H1 (cell line): ENCODE data around the gene TMEM145. TPM values are rescaled to one million over a fixed set of nuclear protein-coding genes. Genes with fewer than 3 reads are reported as not detected.

Experiments
- CTCF ChIA-PET: fragments of 300-600 bp; sonication (Branson Sonifier 250); formaldehyde crosslinking; loops from one replicate; lab custom pipeline; 2021; ENCODE audit not compliant: partially characterized antibody; lab: Charles Lee
- POLR2A ChIA-PET: fragments of 300-600 bp; sonication (Branson Sonifier 250); formaldehyde crosslinking; loops from one replicate; lab custom pipeline; 2021; ENCODE audit warnings: inconsistent platforms; ENCODE audit not compliant: partially characterized antibody; lab: Charles Lee
- DNase-seq, 2 experiments: peaks; one replicate each; pipeline versions ENCODE4 v3.0.0 to v3.0.0-alpha.2; 2010 to 2022; ENCODE audit warnings: low spot score in 2 of 2, low read depth in 1 of 2, mixed read lengths in 1 of 2
- FAIRE-seq: peaks from 2 replicates; lab custom pipeline; 2011; peaks lifted over from hg19 to GRCh38; lab: Jason Lieb, UNC
- H2AFZ ChIP-seq: 2 replicates; pipeline ENCODE4 v1.8.1; 2012; ENCODE audit warnings: low read length, inconsistent platforms
- H2AK5ac ChIP-seq: 2 replicates; pipeline ENCODE4 v1.6.1; 2013; ENCODE audit warnings: low read depth, low read length
- H2BK120ac ChIP-seq: replicated peaks from 2 replicates; pipeline ENCODE3; 2013; ENCODE audit warnings: low read depth, low read length, inconsistent platforms
- H2BK12ac ChIP-seq: 2 replicates; pipeline ENCODE4 v1.6.1; 2013; ENCODE audit warnings: low read depth, low read length
- H2BK15ac ChIP-seq: 2 replicates; pipeline ENCODE4 v1.6.1; 2013; ENCODE audit warnings: low read length
- H2BK20ac ChIP-seq: 2 replicates; pipeline ENCODE4 v1.6.1; 2013; ENCODE audit warnings: low read length
- H2BK5ac ChIP-seq: 2 replicates; pipeline ENCODE4 v1.6.1; 2013; ENCODE audit warnings: low read depth, low read length
- H3K14ac ChIP-seq: 2 replicates; pipeline ENCODE4 v1.6.1; 2013; ENCODE audit warnings: inconsistent platforms; ENCODE audit not compliant: insufficient read length
- H3K18ac ChIP-seq: 2 replicates; pipeline ENCODE4 v1.6.1; 2013; ENCODE audit warnings: low read length; ENCODE audit errors: extremely low read depth
- H3K23ac ChIP-seq: 2 replicates; pipeline ENCODE4 v1.6.1; 2013; ENCODE audit warnings: inconsistent platforms; ENCODE audit not compliant: insufficient read length
- H3K23me2 ChIP-seq: 2 replicates; pipeline ENCODE4 v1.6.1; 2013; ENCODE audit warnings: low read depth, low read length
- H3K27ac ChIP-seq: 2 replicates; pipeline ENCODE4 v1.6.1; 2011; ENCODE audit warnings: low read depth, low read length, inconsistent platforms
- H3K27me3 ChIP-seq, 4 experiments: replicated peaks in 1 of 4; 1 replicate in 1 of 4; 2 replicates in 3 of 4; pipeline versions ENCODE4 v1.6.1 to v1.8.1; 2011 to 2013; ENCODE audit warnings: low read length in 3 of 4, mild to moderate bottlenecking in 3 of 4, inconsistent platforms in 2 of 4, mixed read lengths in 2 of 4, moderate library complexity in 1 of 4; ENCODE audit not compliant: control insufficient read depth in 3 of 4, insufficient read depth in 3 of 4; ENCODE audit errors: extremely low read depth in 1 of 4
- H3K36me3 ChIP-seq, 4 experiments: 2 replicates each; pipeline versions ENCODE4 v1.6.1 to v1.8.1; 2011 to 2013; ENCODE audit warnings: mild to moderate bottlenecking in 4 of 4, low read length in 3 of 4, moderate library complexity in 2 of 4, control low read depth in 1 of 4, inconsistent platforms in 1 of 4; ENCODE audit not compliant: insufficient read depth in 4 of 4, control insufficient read depth in 2 of 4
- H3K4ac ChIP-seq: replicated peaks from 2 replicates; pipeline ENCODE3; 2013; ENCODE audit warnings: low read length, low read depth, mixed read lengths, inconsistent platforms; ENCODE audit not compliant: insufficient read length
- H3K4me1 ChIP-seq, 4 experiments: replicated peaks in 1 of 4; 1 replicate in 1 of 4; 2 replicates in 3 of 4; pipeline versions ENCODE4 v1.6.1 to v1.8.1; 2011 to 2013; ENCODE audit warnings: low read length in 3 of 4, inconsistent platforms in 2 of 4, mixed read lengths in 1 of 4; ENCODE audit not compliant: insufficient read depth in 4 of 4, control insufficient read depth in 3 of 4
- H3K4me2 ChIP-seq, 2 experiments: 2 replicates each; pipeline versions ENCODE4 v1.6.1 to v1.8.1; 2011 to 2013; ENCODE audit warnings: low read depth in 2 of 2, low read length in 2 of 2, control low read depth in 1 of 2, inconsistent platforms in 1 of 2, mild to moderate bottlenecking in 1 of 2; ENCODE audit not compliant: insufficient read depth in 1 of 2
- H3K4me3 ChIP-seq, 4 experiments: fragments of 200-600, 300-600 bp in 1 of 4; sonication (generic), shearing (Covaris generic), sonication (Bioruptor Twin) in 1 of 4; 2 replicates each; pipeline versions ENCODE4 v1.5.1 to v1.8.1; 2011 to 2016; ENCODE audit warnings: low read length in 4 of 4, low read depth in 3 of 4, control low read depth in 2 of 4, inconsistent platforms in 2 of 4, mild to moderate bottlenecking in 2 of 4, mixed read lengths in 1 of 4, moderate library complexity in 1 of 4; ENCODE audit not compliant: insufficient read depth in 2 of 4; ENCODE audit errors: extremely low read depth in 1 of 4
- H3K56ac ChIP-seq: replicated peaks from 2 replicates; pipeline ENCODE3; 2013; ENCODE audit warnings: low read depth, mild to moderate bottlenecking, mixed read lengths, low read length, inconsistent platforms; ENCODE audit not compliant: insufficient read length
- H3K79me1 ChIP-seq: 2 replicates; pipeline ENCODE4 v1.6.1; 2013; ENCODE audit warnings: low read depth, low read length, control low read depth
- H3K79me2 ChIP-seq, 2 experiments: 2 replicates each; pipeline versions ENCODE4 v1.6.1 to v1.8.1; 2012 to 2013; ENCODE audit warnings: low read length in 2 of 2, mild to moderate bottlenecking in 2 of 2, inconsistent platforms in 1 of 2; ENCODE audit not compliant: insufficient read depth in 2 of 2, control insufficient read depth in 1 of 2
- H3K9ac ChIP-seq, 4 experiments: replicated peaks in 1 of 4; 1 replicate in 1 of 4; 2 replicates in 3 of 4; pipeline versions ENCODE4 v1.6.1 to v1.8.1; 2011 to 2013; ENCODE audit warnings: low read depth in 3 of 4, low read length in 3 of 4, control low read depth in 2 of 4, mild to moderate bottlenecking in 2 of 4, moderate library complexity in 2 of 4, inconsistent platforms in 1 of 4; ENCODE audit errors: extremely low read depth in 1 of 4
- H3K9me3 ChIP-seq, 2 experiments: 2 replicates each; pipeline versions ENCODE4 v1.6.1 to v1.8.1; 2012 to 2013; ENCODE audit warnings: mild to moderate bottlenecking in 2 of 2, moderate library complexity in 2 of 2, control low read depth in 1 of 2, inconsistent platforms in 1 of 2, low read depth in 1 of 2, low read length in 1 of 2, mixed read lengths in 1 of 2; ENCODE audit not compliant: insufficient read depth in 2 of 2
- H4K20me1 ChIP-seq, 2 experiments: replicated peaks in 1 of 2; 2 replicates each; pipeline versions ENCODE3 to v1.8.1; 2011 to 2013; ENCODE audit warnings: inconsistent platforms in 2 of 2, low read length in 2 of 2, mild to moderate bottlenecking in 1 of 2; ENCODE audit not compliant: insufficient read depth in 2 of 2, control insufficient read depth in 1 of 2
- H4K5ac ChIP-seq: 2 replicates; pipeline ENCODE4 v1.6.1; 2013; ENCODE audit warnings: low read length, low read depth, mixed read lengths, inconsistent platforms; ENCODE audit not compliant: insufficient read length
- H4K8ac ChIP-seq: 2 replicates; pipeline ENCODE4 v1.8.0; 2013; ENCODE audit warnings: mild to moderate bottlenecking, moderate library complexity, low read length, inconsistent platforms; ENCODE audit not compliant: insufficient read depth; ENCODE audit errors: extremely low read depth
- H4K91ac ChIP-seq: replicated peaks from 2 replicates; pipeline ENCODE3; 2013; ENCODE audit warnings: low read length, mixed read lengths, inconsistent platforms; ENCODE audit not compliant: insufficient read length
- ASH2L ChIP-seq: fragments of 200-600, 300-600 bp; sonication (generic); IDR thresholded peaks from one replicate; pipeline ENCODE4 v1.7.1; 2017; ENCODE audit warnings: low read length
- BRCA1 ChIP-seq: IDR thresholded peaks from 2 replicates; pipeline ENCODE4 v1.6.1; 2012; ENCODE audit warnings: low read depth, low read length, improper control_type of control experiment
- KDM1A ChIP-seq: fragments of 200-600, 300-600 bp; sonication (generic); IDR thresholded peaks from 2 replicates; pipeline ENCODE4 v1.7.1; 2016; ENCODE audit warnings: mild to moderate bottlenecking, low read length, borderline replicate concordance
- MAFK ChIP-seq: IDR thresholded peaks from 2 replicates; pipeline ENCODE4 v1.6.1; 2012; ENCODE audit warnings: low read depth, mild to moderate bottlenecking, improper control_type of control experiment, low read length
- PHF8 ChIP-seq: fragments of 200-600 bp; sonication (generic); conservative IDR thresholded peaks from 2 replicates; pipeline ENCODE4 v1.7.1; 2012; ENCODE audit warnings: low read depth, mild to moderate bottlenecking, inconsistent platforms, low read length, moderate library complexity
- RAD21 ChIP-seq, 2 experiments: IDR thresholded peaks in 1 of 2; conservative IDR thresholded peaks in 1 of 2; 2 replicates each; pipeline ENCODE4 v1.6.1; 2011; ENCODE audit warnings: low read depth in 2 of 2, low read length in 2 of 2, improper control_type of control experiment in 1 of 2, inconsistent platforms in 1 of 2, mild to moderate bottlenecking in 1 of 2, moderate library complexity in 1 of 2
- RXRA ChIP-seq: IDR thresholded peaks from 2 replicates; pipeline ENCODE4 v1.6.1; 2011; ENCODE audit warnings: low read depth, mild to moderate bottlenecking, low read length, moderate library complexity; ENCODE audit not compliant: insufficient read depth
- SRF ChIP-seq: IDR thresholded peaks from 2 replicates; pipeline ENCODE4 v1.6.1; 2011; ENCODE audit warnings: mild to moderate bottlenecking, low read depth, low read length, moderate library complexity
- TAF1 ChIP-seq: IDR thresholded peaks from 2 replicates; pipeline ENCODE4 v1.6.1; 2011; ENCODE audit warnings: mild to moderate bottlenecking, low read depth, low read length
- TBP ChIP-seq: IDR thresholded peaks from 2 replicates; pipeline ENCODE4 v1.6.1; 2011; ENCODE audit warnings: low read depth, low read length, improper control_type of control experiment
- TEAD4 ChIP-seq: IDR thresholded peaks from 2 replicates; pipeline ENCODE4 v1.6.1; 2012; ENCODE audit warnings: low read depth, low read length, inconsistent platforms, mixed read lengths
- WGBS, 2 experiments: shearing (Covaris generic) in 1 of 2; methylation state at CpG; one replicate each; pipeline versions ENCODE4 v1.1.6 to v1.1.7; 2013 to 2015; ENCODE audit warnings: low lambda C conversion rate in 2 of 2, mixed read lengths in 2 of 2, inconsistent platforms in 1 of 2, low coverage in 1 of 2, missing lambda C conversion rate in 1 of 2; ENCODE audit not compliant: insufficient replicate concordance in 2 of 2, insufficient coverage in 1 of 2, insufficient read length in 1 of 2; ENCODE audit errors: extremely low coverage in 1 of 2, missing lambda C conversion rate in 1 of 2; 5-methylcytosine and 5-hydroxymethylcytosine counted together
- polyA plus RNA-seq, 7 experiments: library from polyadenylated mRNA; depleted of rRNA in 3 of 7; stranded (reverse) in 5 of 7; unstranded in 2 of 7; fragments of >200 nt in 5 of 7; fragments of 200-250 nt in 2 of 7; gene quantifications; 1 replicate in 5 of 7; 2 replicates in 1 of 7; 4 replicates in 1 of 7; pipeline versions ENCODE4 v1.2.1 to v1.2.3, GENCODE V29; 2011 to 2013; ENCODE audit warnings: missing spikeins in 2 of 7, mixed read lengths in 2 of 7
- total RNA-seq: library from RNA; stranded (reverse); fragmentation: NEBNext Ultra II Directional; extraction: Animal tissue kit (Norgen Biotek cat#: 25700); gene quantifications from 2 replicates; pipeline ENCODE4 v1.2.1, GENCODE V29; 2021
- TF ChIP-seq, protein P1 (sequence below): IDR thresholded peaks from 2 replicates; pipeline ENCODE4 v1.6.1; 2012; ENCODE audit warnings: inconsistent platforms

TMEM145 gene
- total and polyA plus RNA-seq, 2 of the 8 experiments (the other 6 are each of a cell fraction or from before 2014, with no cell fraction given): 2.3 to 4.7 TPM

GRCh38 chr19:42288387-42288786, 24.7 kb upstream of the TMEM145 start:
- H3K27ac ChIP-seq: no peak overlapping the region
- H3K9ac ChIP-seq: no peak overlapping the region
- no peak overlapping the region for H2AFZ ChIP-seq
- H3K23ac ChIP-seq: no peak overlapping the region
- no peak overlapping the region for H3K4me3 ChIP-seq
- no peak overlapping the region for H2BK15ac ChIP-seq
- FAIRE-seq (no peak), DNase-seq (no peak)
- no peak overlapping the region for H2AK5ac ChIP-seq
- TF ChIP-seq PHF8 (no peak), RAD21 (IDR thresholded peaks at IDR 0.05 in 1 of 2, conservative IDR thresholded peaks at IDR 0.05 in 1 of 2; ENCODE audit: low read depth in 2 of 2, low read length in 2 of 2) (no peak), SRF (no peak), MAFK (no peak), TAF1 (no peak), TEAD4 (no peak), BRCA1 (no peak), RXRA (no peak), KDM1A (no peak), ASH2L (no peak), TBP (no peak)
- TF ChIP-seq, protein P1, sequence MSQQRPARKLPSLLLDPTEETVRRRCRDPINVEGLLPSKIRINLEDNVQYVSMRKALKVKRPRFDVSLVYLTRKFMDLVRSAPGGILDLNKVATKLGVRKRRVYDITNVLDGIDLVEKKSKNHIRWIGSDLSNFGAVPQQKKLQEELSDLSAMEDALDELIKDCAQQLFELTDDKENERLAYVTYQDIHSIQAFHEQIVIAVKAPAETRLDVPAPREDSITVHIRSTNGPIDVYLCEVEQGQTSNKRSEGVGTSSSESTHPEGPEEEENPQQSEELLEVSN: no peak
- H3K56ac ChIP-seq: no peak overlapping the region
- no peak overlapping the region for H2BK12ac ChIP-seq
- peaks cover 22% of the 10 kb centered on the region for H3K79me1 ChIP-seq
- no peak overlapping the region for H4K8ac ChIP-seq
- no peak overlapping the region for H3K18ac ChIP-seq
- H3K9me3 ChIP-seq: no peaks in the 10 kb centered on the region
- ChIA-PET POLR2A (interaction anchor here (0.6 to 4.3 kb wide), 4 partner anchors 7 to 1490 kb away, joined by 3 to 20 read pairs (median 14); no protein-coding TSS in a partner anchor), CTCF (interaction anchor here (0.6 to 10.6 kb wide), 8 partner anchors 8 to 1758 kb away, joined by 3 to 155 read pairs (median 5); partner anchors contain the start of genes GSK3A, PAFAH1B3 and PRR19)
- peaks cover 11% of the 10 kb centered on the region for H3K23me2 ChIP-seq
- no peak overlapping the region for H3K4me2 ChIP-seq
- WGBS, 2 experiments: 97% methylated on average over 4 of the region's 4 CpGs; no CpG with 5 or more reads in 1 of the 2 experiments
- H2BK5ac ChIP-seq: no peak overlapping the region
- H3K36me3 ChIP-seq: peaks cover 13 to 52% (median 43%) of the 10 kb centered on the region in 4 experiments; a peak in 7 of 8 replicates
- peaks cover 3 to 24% of the 10 kb centered on the region in 2 experiments for H4K20me1 ChIP-seq
- peaks cover 0 to 19% of the 10 kb centered on the region in 2 experiments; a peak in 2 of 4 replicates for H3K79me2 ChIP-seq
- H4K91ac ChIP-seq: no peak overlapping the region
- H3K14ac ChIP-seq: no peak overlapping the region
- H4K5ac ChIP-seq: no peak overlapping the region
- H2BK120ac ChIP-seq: no peak overlapping the region
- no peaks in the 10 kb centered on the region for H3K27me3 ChIP-seq
- H3K4ac ChIP-seq: no peak overlapping the region
- peaks cover 0 to 14% (median 10%) of the 10 kb centered on the region in 4 experiments; a peak in 6 of 7 replicates for H3K4me1 ChIP-seq
- no peak overlapping the region for H2BK20ac ChIP-seq
